DND-41 (cell line): ENCODE data around the gene AGPAT4.

Experiments used
- ATAC-seq: fragments of 200-7000 bp; cut with Tn5 transposase; 3 replicates; pipeline ENCODE4 v1.9.1; 2021; ENCODE audit warnings: low read depth; ENCODE audit not compliant: insufficient read depth
- DNase-seq: peaks from one replicate; pipeline ENCODE4 v3.0.0-alpha.2; 2020
- H2AFZ ChIP-seq: 2 replicates; pipeline ENCODE4 v1.6.0; 2012; ENCODE audit warnings: low read depth, low read length
- H3K27ac ChIP-seq: 2 replicates; pipeline ENCODE4 v1.5.1; 2012; ENCODE audit warnings: low read length, inconsistent platforms
- H3K27me3 ChIP-seq: fragments of 200-600 bp; sonication (generic); 2 replicates; pipeline ENCODE4 v1.6.0; 2012; ENCODE audit warnings: low read length, mild to moderate bottlenecking, inconsistent platforms; ENCODE audit not compliant: insufficient read depth, poor library complexity
- H3K36me3 ChIP-seq: 2 replicates; pipeline ENCODE4 v1.5.1; 2012; ENCODE audit warnings: low read length, inconsistent platforms; ENCODE audit not compliant: insufficient read depth
- H3K4me1 ChIP-seq: 2 replicates; pipeline ENCODE4 v1.5.1; 2012; ENCODE audit warnings: mild to moderate bottlenecking, low read length; ENCODE audit not compliant: insufficient read depth
- H3K4me2 ChIP-seq: 2 replicates; pipeline ENCODE4 v1.6.0; 2012; ENCODE audit warnings: mild to moderate bottlenecking, moderate library complexity, low read length, inconsistent platforms; ENCODE audit not compliant: insufficient read depth
- H3K4me3 ChIP-seq, 2 experiments: fragments of 200-600 bp in 1 of 2; shearing (Covaris generic) in 1 of 2; 2 replicates each; pipeline ENCODE4 v1.5.1; 2012 to 2016; ENCODE audit warnings: inconsistent platforms in 2 of 2, low read length in 2 of 2, mild to moderate bottlenecking in 2 of 2, low read depth in 1 of 2, moderate library complexity in 1 of 2
- H3K79me2 ChIP-seq: 2 replicates; pipeline ENCODE4 v1.6.0; 2012; ENCODE audit warnings: low read length, inconsistent platforms; ENCODE audit not compliant: insufficient read depth
- H3K9ac ChIP-seq: 2 replicates; pipeline ENCODE4 v1.6.0; 2012; ENCODE audit warnings: low read depth, mild to moderate bottlenecking, inconsistent platforms, low read length, moderate library complexity
- H3K9me3 ChIP-seq: 2 replicates; pipeline ENCODE4 v1.5.1; 2012; ENCODE audit warnings: low read length, moderate library complexity, mild to moderate bottlenecking, inconsistent platforms; ENCODE audit not compliant: insufficient read depth, severe bottlenecking
- H4K20me1 ChIP-seq: 2 replicates; pipeline ENCODE4 v1.6.0; 2012; ENCODE audit warnings: low read length; ENCODE audit not compliant: insufficient read depth
- EZH2 ChIP-seq: IDR thresholded peaks from 3 replicates; pipeline ENCODE4 v1.6.1; 2012; ENCODE audit warnings: borderline replicate concordance, low read depth, mild to moderate bottlenecking, moderate library complexity, low read length, inconsistent platforms; ENCODE audit not compliant: severe bottlenecking
- TF ChIP-seq, protein P1 (sequence below): IDR thresholded peaks from 2 replicates; pipeline ENCODE4 v1.5.1; 2012; ENCODE audit warnings: borderline replicate concordance, low read length, moderate library complexity, mild to moderate bottlenecking; ENCODE audit not compliant: poor library complexity, severe bottlenecking; ENCODE audit errors: extremely low read depth

Gene AGPAT4

GRCh38 chr6:161290751-161291150 is 16.9 kb upstream of the AGPAT4 start:
- no peak overlapping the region for H3K9ac ChIP-seq
- TF ChIP-seq EZH2: no peak
- TF ChIP-seq, protein P1, sequence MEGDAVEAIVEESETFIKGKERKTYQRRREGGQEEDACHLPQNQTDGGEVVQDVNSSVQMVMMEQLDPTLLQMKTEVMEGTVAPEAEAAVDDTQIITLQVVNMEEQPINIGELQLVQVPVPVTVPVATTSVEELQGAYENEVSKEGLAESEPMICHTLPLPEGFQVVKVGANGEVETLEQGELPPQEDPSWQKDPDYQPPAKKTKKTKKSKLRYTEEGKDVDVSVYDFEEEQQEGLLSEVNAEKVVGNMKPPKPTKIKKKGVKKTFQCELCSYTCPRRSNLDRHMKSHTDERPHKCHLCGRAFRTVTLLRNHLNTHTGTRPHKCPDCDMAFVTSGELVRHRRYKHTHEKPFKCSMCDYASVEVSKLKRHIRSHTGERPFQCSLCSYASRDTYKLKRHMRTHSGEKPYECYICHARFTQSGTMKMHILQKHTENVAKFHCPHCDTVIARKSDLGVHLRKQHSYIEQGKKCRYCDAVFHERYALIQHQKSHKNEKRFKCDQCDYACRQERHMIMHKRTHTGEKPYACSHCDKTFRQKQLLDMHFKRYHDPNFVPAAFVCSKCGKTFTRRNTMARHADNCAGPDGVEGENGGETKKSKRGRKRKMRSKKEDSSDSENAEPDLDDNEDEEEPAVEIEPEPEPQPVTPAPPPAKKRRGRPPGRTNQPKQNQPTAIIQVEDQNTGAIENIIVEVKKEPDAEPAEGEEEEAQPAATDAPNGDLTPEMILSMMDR: no peak
- no peaks in the 10 kb centered on the region for H3K79me2 ChIP-seq
- DNase-seq (no peak), ATAC-seq (no peak)
- no peaks in the 10 kb centered on the region for H3K27me3 ChIP-seq
- no peaks in the 10 kb centered on the region for H3K36me3 ChIP-seq
- no peak overlapping the region for H3K4me3 ChIP-seq
- H3K9me3 ChIP-seq: peaks cover 7% of the 10 kb centered on the region
- no peaks in the 10 kb centered on the region for H3K4me1 ChIP-seq
- no peak overlapping the region for H3K4me2 ChIP-seq
- no peak overlapping the region for H2AFZ ChIP-seq
- no peaks in the 10 kb centered on the region for H4K20me1 ChIP-seq
- no peak overlapping the region for H3K27ac ChIP-seq

DNA sequence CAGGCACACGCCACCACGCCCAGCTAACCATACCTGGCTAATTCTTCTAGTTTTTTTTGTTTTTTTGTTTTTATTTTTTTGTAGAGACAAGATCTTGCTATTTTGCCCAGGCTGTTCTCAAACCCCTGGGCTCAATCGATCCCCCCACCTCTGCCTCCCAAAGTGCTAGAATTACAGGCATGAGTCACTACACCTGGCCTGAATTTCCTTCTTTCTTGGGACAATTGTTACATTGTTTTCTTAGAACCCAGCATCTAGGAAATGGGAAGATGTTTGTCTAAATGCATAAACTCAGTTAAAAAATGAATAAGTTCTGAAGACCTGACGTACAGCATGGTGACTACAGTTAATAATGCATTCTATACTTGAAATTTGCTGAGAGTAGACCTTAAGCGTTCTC is 10.8 kb upstream of the AGPAT4 start:
- H3K27me3 ChIP-seq: no peaks in the 10 kb centered on the region
- ATAC-seq (no peak), DNase-seq (no peak)
- no peak overlapping the region for H2AFZ ChIP-seq
- H3K4me1 ChIP-seq: no peaks in the 10 kb centered on the region
- H3K9me3 ChIP-seq: no peaks in the 10 kb centered on the region
- H3K9ac ChIP-seq: no peak overlapping the region
- no peaks in the 10 kb centered on the region for H3K79me2 ChIP-seq
- no peak for TF ChIP-seq EZH2
- TF ChIP-seq, protein P1: no peak
- no peak overlapping the region for H3K27ac ChIP-seq
- H3K4me2 ChIP-seq: no peak overlapping the region
- H3K36me3 ChIP-seq: no peaks in the 10 kb centered on the region
- H3K4me3 ChIP-seq: no peak overlapping the region
- H4K20me1 ChIP-seq: no peaks in the 10 kb centered on the region

GRCh38 chr6:161281092-161281491 is 7.2 kb upstream of the AGPAT4 start:
- Histone ChIP-seq H3K4me1 (no peaks in the 10 kb centered on the region), H3K4me3 (no peak overlapping the region), H3K4me2 (no peak overlapping the region), H4K20me1 (no peaks in the 10 kb centered on the region), H3K27me3 (peaks cover 3% of the 10 kb centered on the region), H3K79me2 (no peaks in the 10 kb centered on the region), H3K27ac (no peak overlapping the region), H3K9ac (no peak overlapping the region), H3K36me3 (no peaks in the 10 kb centered on the region), H3K9me3 (no peaks in the 10 kb centered on the region), H2AFZ (no peak overlapping the region)
- DNase-seq (no peak), ATAC-seq (no peak)
- TF ChIP-seq, protein P1: no peak
